Measurements from ENCODE around the gene NOTCH1. TPM values are rescaled to one million over a fixed set of nuclear protein-coding genes. Genes with fewer than 3 reads are reported as not detected.
A peak's percentile ranks its signal among the peaks of the same experiment; 100 is the strongest.

The NOTCH1 gene
- total and polyA plus RNA-seq, 2 of the 8 experiments (the other 6 are each of a cell fraction or from before 2014, with no cell fraction given) = 6.9 to 55.6 TPM

- no peaks in the 10 kb centered on the region for H3K9me3 ChIP-seq (ENCODE audit: insufficient read depth in 2 of 2, low read depth in 1 of 2, low read length in 1 of 2)
- peaks cover 3% of the 10 kb centered on the region; the same call in 1 of the 2 replicates for H3K23me2 ChIP-seq (ENCODE audit: low read depth, low read length)
- peaks cover 38 to 56% of the 10 kb centered on the region in 2 experiments for H4K20me1 ChIP-seq (replicated peaks in 1 of 2; ENCODE audit: control insufficient read depth in 1 of 2, insufficient read depth in 2 of 2, low read length in 2 of 2)
- H2BK20ac ChIP-seq (ENCODE audit: low read length) = no peak overlapping the region
- H3K79me1 ChIP-seq (ENCODE audit: low read depth, low read length) = peaks cover 35% of the 10 kb centered on the region
- no peak overlapping the region for H3K4me3 ChIP-seq (ENCODE audit: extremely low read depth in 1 of 4, insufficient read depth in 2 of 4, low read depth in 3 of 4, low read length in 4 of 4)
- no peak overlapping the region for H4K5ac ChIP-seq (ENCODE audit: insufficient read length, low read depth, low read length)
- no peak overlapping the region for H4K91ac ChIP-seq (replicated peaks; ENCODE audit: insufficient read length, low read length)
- H3K4me1 ChIP-seq (replicated peaks in 1 of 4; ENCODE audit: control insufficient read depth in 3 of 4, insufficient read depth in 4 of 4, low read length in 3 of 4) = peaks cover 0 to 13% (median 6%) of the 10 kb centered on the region in 4 experiments; a peak in 4 of 7 replicates
- CTCF ChIA-PET (ENCODE audit: partially characterized antibody) = interaction anchor here (0.6 to 6.2 kb wide), 10 partner anchors 9 to 263 kb away, joined by 3 to 72 read pairs (median 4); partner anchors contain the start of gene DNLZ
- FAIRE-seq (no peak), DNase-seq (ENCODE audit: low read depth in 1 of 2, low spot score in 2 of 2) (no peak)
- whole genome bisulfite sequencing, 2 experiments (ENCODE audit: extremely low coverage in 1 of 2, insufficient coverage in 1 of 2, insufficient read length in 1 of 2, insufficient replicate concordance in 2 of 2, low coverage in 1 of 2, low lambda C conversion rate in 2 of 2, missing lambda C conversion rate in 1 of 2) = 94% methylated on average over 9 of the region's 9 CpGs; no CpG with 5 or more reads in 1 of the 2 experiments
- no peak overlapping the region for H3K27ac ChIP-seq (ENCODE audit: low read depth, low read length)
- H2AFZ ChIP-seq (ENCODE audit: low read length) = no peak overlapping the region
- no peak overlapping the region for H3K9ac ChIP-seq (replicated peaks in 1 of 4; ENCODE audit: extremely low read depth in 1 of 4, low read depth in 3 of 4, low read length in 3 of 4)
- peak overlapping the region; percentile 22; the same call in 1 of the 2 replicates for H4K8ac ChIP-seq (ENCODE audit: extremely low read depth, insufficient read depth, low read length)
- H3K27me3 ChIP-seq (replicated peaks in 1 of 4; ENCODE audit: control insufficient read depth in 3 of 4, extremely low read depth in 1 of 4, insufficient read depth in 3 of 4, low read length in 3 of 4) = no peaks in the 10 kb centered on the region
- no peak overlapping the region for H3K14ac ChIP-seq (ENCODE audit: insufficient read length)
- no peak overlapping the region for H2BK5ac ChIP-seq (ENCODE audit: low read depth, low read length)
- no peak overlapping the region for H3K23ac ChIP-seq (ENCODE audit: insufficient read length)
- H2AK5ac ChIP-seq (ENCODE audit: low read depth, low read length) = no peak overlapping the region
- TF ChIP-seq FOSL1 (IDR thresholded peaks at IDR 0.05; ENCODE audit: insufficient read depth, low read depth, low read length) = no peak
- TF ChIP-seq MAFK (IDR thresholded peaks at IDR 0.05; ENCODE audit: low read depth, low read length) = no peak
- no peak overlapping the region for H2BK12ac ChIP-seq (ENCODE audit: low read depth, low read length)
- no peak overlapping the region for H3K18ac ChIP-seq (ENCODE audit: extremely low read depth, low read length)
- H3K36me3 ChIP-seq (ENCODE audit: control insufficient read depth in 2 of 4, insufficient read depth in 4 of 4, low read length in 3 of 4) = peaks cover 0 to 6% (median 4%) of the 10 kb centered on the region in 4 experiments; a peak in 4 of 8 replicates
- no peak overlapping the region for H3K56ac ChIP-seq (replicated peaks; ENCODE audit: insufficient read length, low read depth, low read length)
- POLR2A ChIA-PET (ENCODE audit: partially characterized antibody) = interaction anchor here (1.0 to 2.0 kb wide), 4 partner anchors 11 to 54 kb away, joined by 3 to 6 read pairs (median 4); no protein-coding TSS in a partner anchor
- H3K79me2 ChIP-seq (ENCODE audit: control insufficient read depth in 1 of 2, insufficient read depth in 2 of 2, low read length in 2 of 2) = peaks cover 9 to 82% of the 10 kb centered on the region in 2 experiments; a peak in 3 of 4 replicates
- H3K4ac ChIP-seq (replicated peaks; ENCODE audit: insufficient read length, low read depth, low read length) = no peak overlapping the region
- H2BK120ac ChIP-seq (replicated peaks; ENCODE audit: low read depth, low read length) = no peak overlapping the region
- no peak overlapping the region for H3K4me2 ChIP-seq (ENCODE audit: insufficient read depth in 1 of 2, low read depth in 2 of 2, low read length in 2 of 2)
- H2BK15ac ChIP-seq (ENCODE audit: low read length) = no peak overlapping the region
Measured at GRCh38 chr9:136541179-136541578, 4.7 kb downstream of the NOTCH1 start.
